Liver (tissue), 9 donors: ENCODE data around the gene UQCR11. TPM values are rescaled to one million over a fixed set of nuclear protein-coding genes. Genes with fewer than 3 reads are reported as not detected.
A peak's percentile ranks its signal among the peaks of the same experiment; 100 is the strongest.

Experiments
- DNase-seq: peaks from one replicate; pipeline ENCODE4 v3.0.0-alpha.2; 2017; ENCODE audit warnings: low spot score
- H3K27ac ChIP-seq, 2 donors: one replicate each; pipeline ENCODE4 v1.7.0; 2013; ENCODE audit warnings: inconsistent platforms in 2 of 2, low read length in 2 of 2, control low read depth in 1 of 2, low read depth in 1 of 2, mild to moderate bottlenecking in 1 of 2
- H3K27me3 ChIP-seq, 4 donors: one replicate each; pipeline versions ENCODE4 v1.6.1 to v1.7.0; 2013; ENCODE audit warnings: low read length in 3 of 4, inconsistent platforms in 1 of 4, mild to moderate bottlenecking in 1 of 4, moderate library complexity in 1 of 4; ENCODE audit not compliant: control insufficient read depth in 4 of 4, insufficient read depth in 4 of 4
- H3K36me3 ChIP-seq, 4 donors: one replicate each; pipeline versions ENCODE4 v1.6.1 to v1.7.0; 2013; ENCODE audit warnings: low read length in 3 of 4, mild to moderate bottlenecking in 3 of 4, low read depth in 1 of 4, moderate library complexity in 1 of 4; ENCODE audit not compliant: control insufficient read depth in 4 of 4, insufficient read depth in 3 of 4
- H3K4me1 ChIP-seq, 4 donors: one replicate each; pipeline versions ENCODE4 v1.6.1 to v1.7.0; 2013; ENCODE audit warnings: low read length in 3 of 4, mild to moderate bottlenecking in 3 of 4, moderate library complexity in 1 of 4; ENCODE audit not compliant: control insufficient read depth in 4 of 4, insufficient read depth in 4 of 4
- H3K4me3 ChIP-seq, 3 donors: one replicate each; pipeline versions ENCODE4 v1.6.1 to v1.7.0; 2013; ENCODE audit warnings: low read length in 3 of 3, control low read depth in 1 of 3, low read depth in 1 of 3, mild to moderate bottlenecking in 1 of 3
- H3K9ac ChIP-seq, 2 donors: one replicate each; pipeline ENCODE4 v1.7.0; 2013; ENCODE audit warnings: low read length in 2 of 2, mild to moderate bottlenecking in 2 of 2, moderate library complexity in 2 of 2, control low read depth in 1 of 2, low read depth in 1 of 2
- H3K9me3 ChIP-seq, 4 donors: one replicate each; pipeline versions ENCODE4 v1.6.1 to v1.7.0; 2013; ENCODE audit warnings: low read length in 3 of 4; ENCODE audit not compliant: control insufficient read depth in 4 of 4
- EGR1 ChIP-seq, 2 donors: IDR thresholded peaks; 2 replicates each; pipeline ENCODE4 v1.6.1; 2016 to 2018; ENCODE audit warnings: antibody characterized with exemption in 2 of 2, low read depth in 2 of 2
- FOXA1 ChIP-seq: IDR thresholded peaks from 2 replicates; pipeline ENCODE4 v1.6.1; 2016; ENCODE audit warnings: antibody characterized with exemption
- FOXA2 ChIP-seq: IDR thresholded peaks from 2 replicates; pipeline ENCODE4 v1.6.1; 2016; ENCODE audit warnings: antibody characterized with exemption
- GABPA ChIP-seq, 2 donors: IDR thresholded peaks in 1 of 2; conservative IDR thresholded peaks in 1 of 2; 2 replicates each; pipeline ENCODE4 v1.6.1; 2016; ENCODE audit warnings: antibody characterized with exemption in 2 of 2, mild to moderate bottlenecking in 1 of 2, moderate library complexity in 1 of 2
- HNF4A ChIP-seq, 2 donors: conservative IDR thresholded peaks; 2 replicates each; pipeline ENCODE4 v1.6.1; 2016; ENCODE audit warnings: antibody characterized with exemption in 2 of 2, mild to moderate bottlenecking in 2 of 2
- HNF4G ChIP-seq: IDR thresholded peaks from 2 replicates; pipeline ENCODE4 v1.6.1; 2016; ENCODE audit warnings: antibody characterized with exemption
- JUND ChIP-seq, 2 donors: IDR thresholded peaks; 2 replicates each; pipeline ENCODE4 v1.6.1; 2016; ENCODE audit warnings: antibody characterized with exemption in 2 of 2
- NR2F2 ChIP-seq: IDR thresholded peaks from 2 replicates; pipeline ENCODE4 v1.6.1; 2016; ENCODE audit warnings: antibody characterized with exemption
- RAD21 ChIP-seq, 2 donors: IDR thresholded peaks; 2 replicates each; pipeline ENCODE4 v1.6.1; 2016; ENCODE audit warnings: antibody characterized with exemption in 2 of 2, mild to moderate bottlenecking in 2 of 2
- RXRA ChIP-seq, 2 donors: IDR thresholded peaks; 2 replicates each; pipeline ENCODE4 v1.6.1; 2017 to 2018; ENCODE audit warnings: antibody characterized with exemption in 2 of 2, mild to moderate bottlenecking in 1 of 2
- SP1 ChIP-seq: IDR thresholded peaks from 2 replicates; pipeline ENCODE4 v1.6.1; 2018; ENCODE audit warnings: antibody characterized with exemption, mild to moderate bottlenecking
- TAF1 ChIP-seq: conservative IDR thresholded peaks from 2 replicates; pipeline ENCODE4 v1.6.1; 2016; ENCODE audit warnings: antibody characterized with exemption, mild to moderate bottlenecking
- YY1 ChIP-seq: IDR thresholded peaks from 2 replicates; pipeline ENCODE4 v1.6.1; 2016; ENCODE audit warnings: antibody characterized with exemption, mild to moderate bottlenecking
- WGBS: extraction: QIAGEN DNeasy Blood & Tissue Kit; methylation state at CpG from one replicate; pipeline ENCODE4 v1.1.7; 2013; 5-methylcytosine and 5-hydroxymethylcytosine counted together
- polyA plus RNA-seq, 2 donors: library from polyadenylated mRNA; stranded (reverse) in 1 of 2; unstranded in 1 of 2; fragments of 200-250 nt in 1 of 2; fragments of >200 nt in 1 of 2; fragmentation: Nextera tagmentation in 1 of 2; extraction: Ambion mirVana in 1 of 2; gene quantifications; one replicate each; pipeline versions ENCODE4 v1.2.1 to v1.2.3, GENCODE V29; 2013 to 2015
- total RNA-seq, 2 donors: library from RNA; depleted of rRNA; stranded (reverse); fragments of >200 nt; gene quantifications; one replicate each; pipeline ENCODE4 v1.2.3, GENCODE V29; 2014
- TF ChIP-seq, protein P1 (sequence below): IDR thresholded peaks from 2 replicates; pipeline ENCODE4 v1.6.1; 2016; ENCODE audit warnings: antibody characterized with exemption
- TF ChIP-seq, protein P2 (sequence below): IDR thresholded peaks from 2 replicates; pipeline ENCODE4 v1.6.1; 2016; ENCODE audit warnings: antibody characterized with exemption
- TF ChIP-seq, protein P3 (sequence below): fragments of 150-350 bp; IDR thresholded peaks from 2 replicates; pipeline ENCODE4 v1.5.1; 2017; ENCODE audit warnings: improper control_type of control experiment, low read depth, low read length; ENCODE audit not compliant: missing input control
- TF ChIP-seq, protein P4 (sequence below): IDR thresholded peaks from 2 replicates; pipeline ENCODE4 v1.6.1; 2016; ENCODE audit warnings: antibody characterized with exemption
- TF ChIP-seq, protein P5 (sequence below): IDR thresholded peaks from 2 replicates; pipeline ENCODE4 v1.6.1; 2016; ENCODE audit warnings: antibody characterized with exemption, mild to moderate bottlenecking
- donor health status: healthy.
- donor health status: healthy.
- donor health status: healthy.
- donor health status: healthy.
- donor health status: healthy.

Gene UQCR11
- total and polyA plus RNA-seq, 4 donors: 23.8 to 862 (median 82.3) TPM

DNA sequence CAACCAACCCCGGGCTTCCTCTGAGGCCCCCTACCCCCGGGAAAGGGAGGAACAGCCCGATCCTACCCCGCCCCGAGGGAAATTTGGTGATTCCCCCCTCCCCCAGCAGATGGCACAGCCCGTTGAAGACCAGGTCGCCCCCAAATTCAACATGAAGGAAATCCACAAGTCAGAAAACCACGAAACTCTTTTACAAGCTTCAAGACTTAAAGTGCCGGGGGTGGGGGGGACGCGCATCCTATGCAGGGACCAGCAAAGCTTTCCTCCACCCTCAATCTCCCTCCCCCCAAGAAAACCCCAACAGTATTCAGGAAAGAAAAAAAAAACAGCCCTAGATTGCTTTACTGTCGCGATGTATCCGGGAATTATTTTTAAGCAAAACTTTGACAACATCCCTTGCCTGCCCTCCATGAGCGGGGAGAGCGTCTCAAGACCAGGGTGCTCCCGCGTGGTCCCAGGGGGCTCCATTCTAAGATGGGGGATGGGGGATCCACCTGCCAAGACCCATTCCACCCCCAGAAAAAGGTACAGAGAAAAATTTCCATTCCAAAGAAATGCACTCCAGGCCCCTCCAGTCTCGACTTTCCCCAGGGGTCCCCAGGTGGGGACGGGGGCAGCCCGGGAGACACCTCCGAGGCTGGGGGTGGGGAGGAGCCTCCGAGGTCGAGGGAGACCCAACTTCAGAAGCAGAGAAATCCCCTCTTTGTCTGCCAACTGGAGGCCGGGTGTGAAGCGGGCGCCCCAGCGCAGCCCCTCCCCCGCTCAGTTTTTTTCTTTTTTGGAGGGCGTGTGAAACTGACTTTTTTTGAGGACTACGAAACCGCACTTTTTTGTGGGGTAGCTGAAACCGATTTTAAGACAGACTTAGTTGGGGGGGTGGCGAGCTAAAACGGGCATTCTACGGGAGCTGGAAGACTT lies 45.6 kb upstream of the UQCR11 start:
- 34% methylated on average over 36 of the region's 36 CpGs for WGBS
- Histone ChIP-seq H3K36me3 (peaks cover 0 to 2% (median 0%) of the 10 kb centered on the region in 4 donors), H3K9me3 (no peaks in the 10 kb centered on the region), H3K27ac (no peak overlapping the region), H3K4me1 (peaks cover 3 to 8% (median 4%) of the 10 kb centered on the region in 4 donors), H3K27me3 (no peaks in the 10 kb centered on the region), H3K9ac (peak overlapping the region; percentile 27 to 31), H3K4me3 (peak overlapping the region in 2 of 3 donors; percentile 45 to 97)
- no peak for TF ChIP-seq GABPA (IDR thresholded peaks at IDR 0.05 in 1 of 2, conservative IDR thresholded peaks at IDR 0.05 in 1 of 2)
- TF ChIP-seq JUND (IDR thresholded peaks at IDR 0.05): no peak
- TF ChIP-seq, protein P1, sequence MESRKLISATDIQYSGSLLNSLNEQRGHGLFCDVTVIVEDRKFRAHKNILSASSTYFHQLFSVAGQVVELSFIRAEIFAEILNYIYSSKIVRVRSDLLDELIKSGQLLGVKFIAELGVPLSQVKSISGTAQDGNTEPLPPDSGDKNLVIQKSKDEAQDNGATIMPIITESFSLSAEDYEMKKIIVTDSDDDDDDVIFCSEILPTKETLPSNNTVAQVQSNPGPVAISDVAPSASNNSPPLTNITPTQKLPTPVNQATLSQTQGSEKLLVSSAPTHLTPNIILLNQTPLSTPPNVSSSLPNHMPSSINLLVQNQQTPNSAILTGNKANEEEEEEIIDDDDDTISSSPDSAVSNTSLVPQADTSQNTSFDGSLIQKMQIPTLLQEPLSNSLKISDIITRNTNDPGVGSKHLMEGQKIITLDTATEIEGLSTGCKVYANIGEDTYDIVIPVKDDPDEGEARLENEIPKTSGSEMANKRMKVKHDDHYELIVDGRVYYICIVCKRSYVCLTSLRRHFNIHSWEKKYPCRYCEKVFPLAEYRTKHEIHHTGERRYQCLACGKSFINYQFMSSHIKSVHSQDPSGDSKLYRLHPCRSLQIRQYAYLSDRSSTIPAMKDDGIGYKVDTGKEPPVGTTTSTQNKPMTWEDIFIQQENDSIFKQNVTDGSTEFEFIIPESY: no peak
- TF ChIP-seq EGR1 (IDR thresholded peaks at IDR 0.05; ENCODE audit: low read depth in 2 of 2): no peak
- TF ChIP-seq RAD21 (IDR thresholded peaks at IDR 0.05): no peak
- no peak for TF ChIP-seq FOXA1
- TF ChIP-seq SP1: no peak
- TF ChIP-seq FOXA2: no peak
- TF ChIP-seq, protein P2, sequence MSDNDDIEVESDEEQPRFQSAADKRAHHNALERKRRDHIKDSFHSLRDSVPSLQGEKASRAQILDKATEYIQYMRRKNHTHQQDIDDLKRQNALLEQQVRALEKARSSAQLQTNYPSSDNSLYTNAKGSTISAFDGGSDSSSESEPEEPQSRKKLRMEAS: no peak
- no peak for TF ChIP-seq HNF4A (conservative IDR thresholded peaks at IDR 0.05)
- no peak for TF ChIP-seq HNF4G
- TF ChIP-seq, protein P3, sequence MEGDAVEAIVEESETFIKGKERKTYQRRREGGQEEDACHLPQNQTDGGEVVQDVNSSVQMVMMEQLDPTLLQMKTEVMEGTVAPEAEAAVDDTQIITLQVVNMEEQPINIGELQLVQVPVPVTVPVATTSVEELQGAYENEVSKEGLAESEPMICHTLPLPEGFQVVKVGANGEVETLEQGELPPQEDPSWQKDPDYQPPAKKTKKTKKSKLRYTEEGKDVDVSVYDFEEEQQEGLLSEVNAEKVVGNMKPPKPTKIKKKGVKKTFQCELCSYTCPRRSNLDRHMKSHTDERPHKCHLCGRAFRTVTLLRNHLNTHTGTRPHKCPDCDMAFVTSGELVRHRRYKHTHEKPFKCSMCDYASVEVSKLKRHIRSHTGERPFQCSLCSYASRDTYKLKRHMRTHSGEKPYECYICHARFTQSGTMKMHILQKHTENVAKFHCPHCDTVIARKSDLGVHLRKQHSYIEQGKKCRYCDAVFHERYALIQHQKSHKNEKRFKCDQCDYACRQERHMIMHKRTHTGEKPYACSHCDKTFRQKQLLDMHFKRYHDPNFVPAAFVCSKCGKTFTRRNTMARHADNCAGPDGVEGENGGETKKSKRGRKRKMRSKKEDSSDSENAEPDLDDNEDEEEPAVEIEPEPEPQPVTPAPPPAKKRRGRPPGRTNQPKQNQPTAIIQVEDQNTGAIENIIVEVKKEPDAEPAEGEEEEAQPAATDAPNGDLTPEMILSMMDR: no peak
- no peak for TF ChIP-seq TAF1
- TF ChIP-seq, protein P4, sequence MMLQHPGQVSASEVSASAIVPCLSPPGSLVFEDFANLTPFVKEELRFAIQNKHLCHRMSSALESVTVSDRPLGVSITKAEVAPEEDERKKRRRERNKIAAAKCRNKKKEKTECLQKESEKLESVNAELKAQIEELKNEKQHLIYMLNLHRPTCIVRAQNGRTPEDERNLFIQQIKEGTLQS: no peak
- no peak for TF ChIP-seq NR2F2
- TF ChIP-seq RXRA (IDR thresholded peaks at IDR 0.05): no peak
- no peak for TF ChIP-seq YY1
- TF ChIP-seq, protein P5, sequence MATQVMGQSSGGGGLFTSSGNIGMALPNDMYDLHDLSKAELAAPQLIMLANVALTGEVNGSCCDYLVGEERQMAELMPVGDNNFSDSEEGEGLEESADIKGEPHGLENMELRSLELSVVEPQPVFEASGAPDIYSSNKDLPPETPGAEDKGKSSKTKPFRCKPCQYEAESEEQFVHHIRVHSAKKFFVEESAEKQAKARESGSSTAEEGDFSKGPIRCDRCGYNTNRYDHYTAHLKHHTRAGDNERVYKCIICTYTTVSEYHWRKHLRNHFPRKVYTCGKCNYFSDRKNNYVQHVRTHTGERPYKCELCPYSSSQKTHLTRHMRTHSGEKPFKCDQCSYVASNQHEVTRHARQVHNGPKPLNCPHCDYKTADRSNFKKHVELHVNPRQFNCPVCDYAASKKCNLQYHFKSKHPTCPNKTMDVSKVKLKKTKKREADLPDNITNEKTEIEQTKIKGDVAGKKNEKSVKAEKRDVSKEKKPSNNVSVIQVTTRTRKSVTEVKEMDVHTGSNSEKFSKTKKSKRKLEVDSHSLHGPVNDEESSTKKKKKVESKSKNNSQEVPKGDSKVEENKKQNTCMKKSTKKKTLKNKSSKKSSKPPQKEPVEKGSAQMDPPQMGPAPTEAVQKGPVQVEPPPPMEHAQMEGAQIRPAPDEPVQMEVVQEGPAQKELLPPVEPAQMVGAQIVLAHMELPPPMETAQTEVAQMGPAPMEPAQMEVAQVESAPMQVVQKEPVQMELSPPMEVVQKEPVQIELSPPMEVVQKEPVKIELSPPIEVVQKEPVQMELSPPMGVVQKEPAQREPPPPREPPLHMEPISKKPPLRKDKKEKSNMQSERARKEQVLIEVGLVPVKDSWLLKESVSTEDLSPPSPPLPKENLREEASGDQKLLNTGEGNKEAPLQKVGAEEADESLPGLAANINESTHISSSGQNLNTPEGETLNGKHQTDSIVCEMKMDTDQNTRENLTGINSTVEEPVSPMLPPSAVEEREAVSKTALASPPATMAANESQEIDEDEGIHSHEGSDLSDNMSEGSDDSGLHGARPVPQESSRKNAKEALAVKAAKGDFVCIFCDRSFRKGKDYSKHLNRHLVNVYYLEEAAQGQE: no peak
- peak; percentile 66 for DNase-seq
